HepG2 (cell line): ENCODE data around the gene TMCO2. TPM values are rescaled to one million over a fixed set of nuclear protein-coding genes. Genes with fewer than 3 reads are reported as not detected.

Experiments used
- ATAC-seq: fragments of 200-7000 bp; cut with Tn5 transposase; 3 replicates; pipeline ENCODE4 v1.9.1; 2020; ENCODE audit warnings: mild to moderate bottlenecking, moderate library complexity
- BruUV-seq: library from RNA; stranded (reverse); fragments of 400-500 nt; replicated peaks from 2 replicates; lab custom pipeline; 2021; lab: Mats Ljungman, UMichigan
- CTCF ChIA-PET: fragments of 300-600 bp; formaldehyde crosslinking; extraction: SDS; loops from one replicate; lab custom pipeline; 2021; ENCODE audit warnings: low total read pairs, inconsistent platforms, low intra/inter-chr PET ratio; lab: Yijun Ruan, JAX
- POLR2A ChIA-PET: fragments of 350-600 bp; sonication (Branson Sonifier 250); formaldehyde crosslinking; loops from one replicate; lab custom pipeline; 2020; ENCODE audit warnings: antibody characterized with exemption, inconsistent platforms; lab: Yijun Ruan, JAX
- DNase-seq: peaks from one replicate; pipeline ENCODE4 v3.0.0-alpha.2; 2015; ENCODE audit warnings: low spot score
- FAIRE-seq: peaks from 3 replicates; lab custom pipeline; 2011; peaks lifted over from hg19 to GRCh38; lab: Jason Lieb, UNC
- H2AFZ ChIP-seq: one replicate; pipeline ENCODE4 v1.6.1; 2011; ENCODE audit warnings: low read length, inconsistent platforms
- H3K27ac ChIP-seq: fragments of 300-600 bp; 3 replicates; pipeline ENCODE4 v1.8.0; 2011; ENCODE audit warnings: mixed run types, mild to moderate bottlenecking, mixed read lengths, low read length, inconsistent platforms; ENCODE audit not compliant: insufficient read depth; ENCODE audit errors: extremely low read length
- H3K27me3 ChIP-seq, 2 experiments: fragments of 200-600 bp in 1 of 2; 2 replicates in 1 of 2; 3 replicates in 1 of 2; pipeline versions ENCODE4 v1.6.0 to v1.8.0; 2011; ENCODE audit warnings: low read length in 2 of 2, mild to moderate bottlenecking in 2 of 2, moderate library complexity in 2 of 2, inconsistent platforms in 1 of 2; ENCODE audit not compliant: insufficient read depth in 2 of 2, control insufficient read depth in 1 of 2
- H3K36me3 ChIP-seq, 2 experiments: fragments of 200-600 bp in 1 of 2; replicated peaks in 1 of 2; 2 replicates in 1 of 2; 3 replicates in 1 of 2; pipeline versions ENCODE4 v1.5.1 to v1.8.0; 2011; ENCODE audit warnings: low read length in 2 of 2, inconsistent platforms in 1 of 2; ENCODE audit not compliant: insufficient read depth in 2 of 2, control insufficient read depth in 1 of 2
- H3K4me1 ChIP-seq: 2 replicates; pipeline ENCODE4 v1.5.1; 2012; ENCODE audit warnings: low read length, inconsistent platforms; ENCODE audit not compliant: insufficient read depth
- H3K4me2 ChIP-seq: 2 replicates; pipeline ENCODE4 v1.6.0; 2011; ENCODE audit warnings: low read depth, low read length, inconsistent platforms
- H3K4me3 ChIP-seq, 3 experiments: fragments of 200-600 bp in 1 of 3; sonication (generic), shearing (Covaris generic) in 1 of 3; replicated peaks in 1 of 3; 2 replicates each; pipeline ENCODE4 v1.5.1; 2011 to 2016; ENCODE audit warnings: low read length in 3 of 3, inconsistent platforms in 2 of 3, low read depth in 2 of 3, mild to moderate bottlenecking in 2 of 3, control low read depth in 1 of 3, mixed read lengths in 1 of 3; ENCODE audit not compliant: insufficient read depth in 1 of 3
- H3K79me2 ChIP-seq: one replicate; pipeline ENCODE4 v1.6.1; 2011; ENCODE audit warnings: low read length, inconsistent platforms; ENCODE audit not compliant: insufficient read depth
- H3K9ac ChIP-seq: 2 replicates; pipeline ENCODE4 v1.6.0; 2011; ENCODE audit warnings: mild to moderate bottlenecking, low read depth, low read length, inconsistent platforms; ENCODE audit not compliant: insufficient read depth
- H3K9me3 ChIP-seq: 2 replicates; pipeline ENCODE4 v1.5.1; 2012; ENCODE audit warnings: mild to moderate bottlenecking, low read length
- H4K20me1 ChIP-seq: 2 replicates; pipeline ENCODE4 v1.6.0; 2011; ENCODE audit warnings: inconsistent platforms, mild to moderate bottlenecking, low read length, moderate library complexity; ENCODE audit not compliant: insufficient read depth
- DMAP1 ChIP-seq: IDR thresholded peaks from 2 replicates; pipeline ENCODE4 v1.6.1; 2016
- E2F1 ChIP-seq: sonication (generic); formaldehyde crosslinking; IDR thresholded peaks from 2 replicates; pipeline ENCODE4 v1.5.0; 2020; ENCODE audit warnings: missing genetic modification reagents
- EP300 ChIP-seq, 3 experiments: sonication (generic) in 1 of 3; formaldehyde crosslinking in 1 of 3; IDR thresholded peaks; 2 replicates each; pipeline versions ENCODE4 v1.5.1 to v1.6.1; 2011 to 2020; ENCODE audit warnings: low read depth in 2 of 3, low read length in 2 of 3, borderline replicate concordance in 1 of 3, improper control_type of control experiment in 1 of 3, mild to moderate bottlenecking in 1 of 3, missing genetic modification reagents in 1 of 3, moderate library complexity in 1 of 3
- KMT2A ChIP-seq: sonication (generic); formaldehyde crosslinking; IDR thresholded peaks from 2 replicates; pipeline ENCODE4 v1.4.0; 2020; ENCODE audit warnings: missing genetic modification reagents
- MAX ChIP-seq: IDR thresholded peaks from 2 replicates; pipeline ENCODE4 v1.6.1; 2012; ENCODE audit warnings: inconsistent platforms
- MAZ ChIP-seq, 2 experiments: sonication (generic) in 1 of 2; formaldehyde crosslinking in 1 of 2; IDR thresholded peaks; 2 replicates each; pipeline versions ENCODE4 v1.5.0 to v1.6.1; 2012 to 2020; ENCODE audit warnings: low read depth in 2 of 2, mild to moderate bottlenecking in 2 of 2, borderline replicate concordance in 1 of 2, improper control_type of control experiment in 1 of 2, low read length in 1 of 2, missing genetic modification reagents in 1 of 2, moderate library complexity in 1 of 2
- NONO ChIP-seq, 2 experiments: fragments of 450-650 bp in 1 of 2; sonication (generic) in 1 of 2; formaldehyde crosslinking in 1 of 2; IDR thresholded peaks in 1 of 2; conservative IDR thresholded peaks in 1 of 2; 2 replicates each; pipeline versions ENCODE4 v1.6.1 to v1.8.0; 2017 to 2022; ENCODE audit warnings: mild to moderate bottlenecking in 1 of 2, missing genetic modification reagents in 1 of 2, moderate library complexity in 1 of 2
- PTBP1 ChIP-seq: fragments of 200-400 bp; formaldehyde crosslinking; IDR thresholded peaks from 2 replicates; pipeline ENCODE4 v1.6.1; 2018; ENCODE audit warnings: low read length, low read depth; ENCODE audit not compliant: poor library complexity, severe bottlenecking
- SOX13 ChIP-seq, 3 experiments: fragments of 450-650 bp in 1 of 3; sonication (generic) in 1 of 3; formaldehyde crosslinking in 1 of 3; IDR thresholded peaks in 2 of 3; conservative IDR thresholded peaks in 1 of 3; 2 replicates each; pipeline versions ENCODE4 v1.5.0 to v1.6.1; 2016 to 2020; ENCODE audit warnings: antibody characterized with exemption in 1 of 3, mild to moderate bottlenecking in 1 of 3, missing compliant biosample characterization in 1 of 3, missing genetic modification reagents in 1 of 3, moderate library complexity in 1 of 3
- ZNF329 ChIP-seq: sonication (generic); formaldehyde crosslinking; IDR thresholded peaks from 2 replicates; pipeline ENCODE4 v1.9.0; 2021; ENCODE audit warnings: low read depth, mild to moderate bottlenecking, missing genetic modification reagents
- ZNF441 ChIP-seq: sonication (generic); formaldehyde crosslinking; IDR thresholded peaks from 2 replicates; pipeline ENCODE4 v1.7.0; 2021; ENCODE audit warnings: missing genetic modification reagents, borderline replicate concordance
- ZNF501 ChIP-seq: sonication (generic); formaldehyde crosslinking; IDR thresholded peaks from 2 replicates; pipeline ENCODE4 v1.5.1; 2020; ENCODE audit warnings: mild to moderate bottlenecking, moderate library complexity, missing genetic modification reagents
- WGBS: methylation state at CpG from one replicate; pipeline ENCODE4 v1.1.6; 2017; ENCODE audit warnings: low lambda C conversion rate; 5-methylcytosine and 5-hydroxymethylcytosine counted together
- in situ Hi-C: cut with HindIII; loops from 2 replicates; pipeline ENCODE4 v1.10.0; 2017; ENCODE audit warnings: low pct_unique_long_range_greater_than_20kb; ENCODE audit not compliant: extremely low pct_ligation_motif_present
- intact Hi-C: fragments of 100-400 bp; cut with micrococcal nuclease; formaldehyde crosslinking; loops from one replicate; pipeline ENCODE4 v1.10.0; 2022; ENCODE audit not compliant: unreplicated experiment
- polyA plus RNA-seq, 8 experiments: library from polyadenylated mRNA; depleted of rRNA in 3 of 8; stranded (reverse) in 7 of 8; unstranded in 1 of 8; fragments of >200 nt; fragmentation: Illumina TruSeq in 4 of 8; extraction: Trizol in 4 of 8; gene quantifications; 2 replicates each; pipeline versions ENCODE4 v1.2.1 to v1.2.3, GENCODE V29; 2011 to 2016; ENCODE audit warnings: low read depth in 4 of 8, missing spikeins in 1 of 8, mixed read lengths in 1 of 8; ENCODE audit not compliant: insufficient read depth in 1 of 8
- total RNA-seq, 5 experiments: library from RNA; depleted of rRNA; stranded (reverse); fragments of >200 nt; fragmentation: Illumina TruSeq; extraction: Trizol; gene quantifications; 2 replicates each; pipeline ENCODE4 v1.2.3, GENCODE V29; 2016; ENCODE audit warnings: low read depth in 1 of 5

TMCO2 gene
- total and polyA plus RNA-seq, 2 of the 13 experiments (the other 11 are each of a cell fraction or from before 2014, with no cell fraction given), result not detected

- no peak for TF ChIP-seq E2F1 (CRISPR knock-in tag)
These were observed 25.9 kb downstream of the TMCO2 start (continued) for GRCh38 chr1:40273547-40274166.

- Histone ChIP-seq H3K27ac (no peak overlapping the region), H3K79me2 (no peaks in the 10 kb centered on the region), H3K9ac (no peak overlapping the region), H3K27me3 (no peaks in the 10 kb centered on the region), H3K4me2 (no peak overlapping the region), H3K4me3 (no peak overlapping the region), H3K4me1 (no peaks in the 10 kb centered on the region), H3K9me3 (no peaks in the 10 kb centered on the region), H2AFZ (no peak overlapping the region), H3K36me3 (peaks cover 7 to 55% of the 10 kb centered on the region in 2 experiments; a peak in 4 of 5 replicates), H4K20me1 (no peaks in the 10 kb centered on the region)
- POLR2A ChIA-PET, result interaction anchor here (1.0 kb wide), 1 partner anchor 39 kb away, joined by 3 read pairs; no protein-coding TSS in a partner anchor
- TF ChIP-seq NONO (IDR thresholded peaks at IDR 0.05) (no peak), NONO (CRISPR knock-in tag; conservative IDR thresholded peaks at IDR 0.05) (no peak), KMT2A (no peak), MAX (no peak), ZNF441 (CRISPR knock-in tag) (no peak), DMAP1 (no peak), ZNF501 (CRISPR knock-in tag) (no peak), PTBP1 (no peak), EP300 (IDR thresholded peaks at IDR 0.05; ENCODE audit: low read depth in 2 of 2, low read length in 2 of 2) (no peak), EP300 (CRISPR knock-in tag; IDR thresholded peaks at IDR 0.05; ENCODE audit: borderline replicate concordance) (no peak), SOX13 (IDR thresholded peaks at IDR 0.05) (no peak), SOX13 (CRISPR knock-in tag; conservative IDR thresholded peaks at IDR 0.05 in 1 of 2, IDR thresholded peaks at IDR 0.05 in 1 of 2) (no peak), ZNF329 (CRISPR knock-in tag) (no peak), MAZ (IDR thresholded peaks at IDR 0.05; ENCODE audit: borderline replicate concordance, low read depth, low read length) (no peak), MAZ (CRISPR knock-in tag; IDR thresholded peaks at IDR 0.05; ENCODE audit: low read depth) (no peak)
- no TSS peak for BruUV-seq
- DNase-seq (no peak), FAIRE-seq (no peak), ATAC-seq (no peak)
- 96% methylated on average over 2 of the region's 2 CpGs for WGBS
- in situ Hi-C loops (no loop called here), intact Hi-C loops (no loop called here)
- CTCF ChIA-PET, result no interaction called here
These were observed 26.6 kb downstream of the TMCO2 start for GRCh38 chr1:40274331-40274730.
